ENCODE data around the gene NOTCH2.

NOTCH2 gene

DNA sequence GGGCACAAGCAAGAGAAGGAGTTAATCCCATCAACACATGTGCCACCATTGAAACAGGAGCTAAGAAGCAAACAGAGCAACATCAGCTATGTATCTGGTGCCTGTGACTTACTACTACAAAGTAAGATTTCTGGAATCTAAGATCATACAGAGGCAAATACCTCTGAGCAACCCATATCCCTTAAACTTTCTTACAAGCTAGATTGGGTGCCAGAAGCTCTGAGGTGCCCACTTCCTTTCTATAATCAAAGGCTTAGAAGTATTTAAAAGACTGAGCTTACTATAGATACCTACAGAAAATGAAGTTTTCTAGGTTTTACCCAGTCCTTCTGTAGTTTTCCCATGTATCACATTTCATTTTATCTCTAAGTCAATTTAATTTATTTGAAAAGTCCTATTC, 128.8 kb downstream of the NOTCH2 start:
- no peak for DNase-seq

GRCh38 chr1:119937198-119937597, 132.3 kb downstream of the NOTCH2 start:
- no peak for DNase-seq

DNA sequence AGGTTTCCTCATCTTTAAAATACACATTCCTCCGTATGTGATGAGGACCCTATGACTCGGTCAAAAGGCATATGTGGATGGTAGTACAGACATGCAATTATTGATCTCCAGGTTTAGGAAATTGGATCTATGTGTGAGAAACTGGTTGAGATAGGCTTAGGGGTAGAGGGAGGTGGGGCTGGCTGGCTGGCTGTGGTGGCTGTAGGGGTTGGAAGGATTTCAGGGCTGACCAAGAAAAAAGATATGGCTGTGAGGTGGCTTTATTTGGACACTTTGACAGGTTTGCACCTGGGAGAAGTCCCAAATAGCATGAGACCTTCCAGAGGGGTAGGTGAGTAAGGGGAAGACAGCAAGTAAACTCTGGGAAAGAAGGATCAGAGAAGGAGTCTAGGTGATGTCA, 133.5 kb downstream of the NOTCH2 start:
- no peak for DNase-seq

GRCh38 chr1:119935373-119935772, 134.1 kb downstream of the NOTCH2 start:
- DNase-seq, result no peak

DNA sequence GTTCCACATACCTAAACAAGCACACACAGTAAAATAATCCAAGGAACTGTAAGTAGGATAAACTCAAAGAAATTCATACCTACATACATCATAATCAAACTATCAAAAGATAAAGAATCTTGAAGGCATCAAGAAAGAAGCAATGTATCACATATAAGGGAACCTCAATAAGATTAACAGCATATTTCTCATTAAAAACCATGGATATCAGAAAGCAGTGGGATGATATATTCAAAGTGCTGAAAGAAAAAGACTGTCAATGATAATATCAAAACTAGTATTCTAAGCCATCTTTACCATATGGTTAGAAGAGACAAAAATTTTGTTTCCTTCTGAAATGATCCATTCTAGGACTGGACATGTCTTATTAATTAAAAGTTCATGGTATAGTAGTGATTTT, 136.1 kb downstream of the NOTCH2 start:
- DNase-seq, result no peak

- no peak for DNase-seq
Observed at GRCh38 chr1:119929643-119930315, 139.7 kb downstream of the NOTCH2 start.

DNA sequence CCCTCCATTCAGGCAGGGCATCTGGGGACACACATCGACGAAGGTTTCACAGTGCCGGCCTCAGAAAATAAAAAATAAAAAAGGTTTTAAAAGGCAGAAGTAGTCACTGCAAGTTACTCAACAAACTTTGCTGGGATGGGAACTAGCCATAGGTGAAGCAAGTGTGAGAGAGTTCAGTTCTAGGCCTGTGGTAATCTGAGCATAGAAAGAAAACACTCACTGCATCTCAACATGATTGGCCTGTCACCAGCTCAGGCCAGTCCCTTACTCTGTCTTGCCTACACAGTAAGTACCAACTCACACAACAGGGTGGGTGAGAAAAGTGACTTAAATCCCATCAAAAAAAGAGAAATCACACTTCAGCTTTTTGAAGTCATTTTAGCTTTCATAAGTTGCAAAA, 142.9 kb downstream of the NOTCH2 start:
- DNase-seq, result no peak

DNA sequence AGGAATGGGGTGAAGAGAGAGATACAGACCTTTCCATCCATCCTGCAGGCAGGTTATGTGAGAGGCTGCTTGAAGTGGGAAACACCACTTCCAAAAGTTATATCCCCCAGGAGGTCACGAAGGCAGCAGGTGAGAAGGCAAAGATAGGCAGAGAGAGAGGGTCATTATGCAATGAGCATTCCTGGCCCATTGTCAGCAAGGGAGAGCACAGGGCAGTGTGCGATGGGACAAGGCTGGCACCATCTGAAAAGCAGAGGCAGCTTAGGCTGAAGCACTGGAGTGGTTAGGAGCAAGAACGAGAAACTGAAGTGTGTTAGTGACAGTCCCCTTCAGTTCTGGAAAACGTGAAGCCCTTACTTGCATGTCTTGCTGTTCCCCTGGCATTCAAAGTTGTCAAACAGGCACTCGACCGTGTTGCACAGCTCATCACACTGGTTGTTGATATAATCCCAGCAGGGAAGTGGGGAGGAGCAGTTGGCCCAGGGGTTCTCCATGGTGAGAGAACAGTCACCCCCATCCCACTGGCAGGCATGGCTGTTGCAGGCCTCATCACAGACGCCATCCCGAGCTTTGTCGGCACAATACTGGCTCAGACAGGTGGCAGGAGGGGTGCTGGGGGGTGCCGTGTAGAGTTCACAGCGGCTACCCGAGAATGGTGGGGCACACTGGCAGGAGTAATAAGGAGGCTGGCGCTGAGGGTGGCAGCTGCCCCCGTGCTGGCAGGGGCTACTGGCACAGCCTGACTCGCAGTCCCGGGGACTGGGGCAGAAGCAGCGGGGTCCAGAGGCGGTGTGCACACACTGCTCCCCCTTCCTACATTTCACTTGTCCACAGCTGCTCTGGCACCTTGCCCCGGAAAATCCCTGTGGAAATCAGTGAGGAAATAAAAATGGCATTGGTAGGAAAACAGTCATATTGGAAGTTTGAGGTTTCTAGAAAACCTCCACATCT, 144.2 kb downstream of the NOTCH2 start:
- DNase-seq, result no peak

DNA sequence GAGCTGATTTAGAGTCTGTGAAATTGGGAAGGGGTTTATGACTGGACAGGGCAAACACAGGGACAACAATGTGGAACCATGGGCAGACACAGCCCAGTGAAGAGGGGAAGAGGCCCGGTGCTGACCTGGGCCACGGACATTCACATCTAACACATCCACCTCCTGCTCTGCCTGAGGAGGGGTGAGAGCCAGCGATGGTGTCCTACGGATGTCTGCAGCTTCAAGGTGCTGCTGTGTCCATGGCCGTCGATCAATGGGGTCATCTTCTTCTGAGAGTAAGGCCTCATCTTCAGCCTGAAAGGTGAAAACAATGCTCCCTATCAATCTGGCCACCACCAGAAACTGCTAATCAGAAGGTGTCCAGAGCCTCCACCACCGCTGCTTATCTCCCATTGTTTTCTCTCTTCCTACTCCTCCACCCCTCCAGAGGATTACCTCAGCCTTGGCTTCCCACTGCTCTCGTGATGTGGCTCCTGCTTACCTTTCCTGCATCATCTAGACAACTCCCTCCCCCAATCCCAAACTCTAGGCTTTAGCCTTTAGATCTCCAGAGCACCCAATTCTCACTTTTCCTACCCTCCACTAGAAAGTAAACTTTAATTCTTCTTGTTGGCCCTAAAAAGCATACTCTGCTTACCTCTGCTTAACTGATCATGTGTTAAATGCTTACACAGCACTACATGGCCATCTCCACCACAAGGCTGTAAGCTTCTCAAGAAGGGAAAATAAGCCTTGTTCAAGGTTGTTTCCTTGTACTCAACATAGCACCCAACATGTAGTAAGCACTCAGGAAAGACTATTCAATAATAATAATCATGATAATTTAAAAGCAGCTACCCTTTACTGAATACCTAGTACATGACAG, 149.1 kb downstream of the NOTCH2 start:
- DNase-seq, result no peak

- no peak for DNase-seq
Observed at GRCh38 chr1:119919241-119919640, 150.2 kb downstream of the NOTCH2 start.

- no peak for DNase-seq
Observed at GRCh38 chr1:119918301-119918700, 151.2 kb downstream of the NOTCH2 start.

DNA sequence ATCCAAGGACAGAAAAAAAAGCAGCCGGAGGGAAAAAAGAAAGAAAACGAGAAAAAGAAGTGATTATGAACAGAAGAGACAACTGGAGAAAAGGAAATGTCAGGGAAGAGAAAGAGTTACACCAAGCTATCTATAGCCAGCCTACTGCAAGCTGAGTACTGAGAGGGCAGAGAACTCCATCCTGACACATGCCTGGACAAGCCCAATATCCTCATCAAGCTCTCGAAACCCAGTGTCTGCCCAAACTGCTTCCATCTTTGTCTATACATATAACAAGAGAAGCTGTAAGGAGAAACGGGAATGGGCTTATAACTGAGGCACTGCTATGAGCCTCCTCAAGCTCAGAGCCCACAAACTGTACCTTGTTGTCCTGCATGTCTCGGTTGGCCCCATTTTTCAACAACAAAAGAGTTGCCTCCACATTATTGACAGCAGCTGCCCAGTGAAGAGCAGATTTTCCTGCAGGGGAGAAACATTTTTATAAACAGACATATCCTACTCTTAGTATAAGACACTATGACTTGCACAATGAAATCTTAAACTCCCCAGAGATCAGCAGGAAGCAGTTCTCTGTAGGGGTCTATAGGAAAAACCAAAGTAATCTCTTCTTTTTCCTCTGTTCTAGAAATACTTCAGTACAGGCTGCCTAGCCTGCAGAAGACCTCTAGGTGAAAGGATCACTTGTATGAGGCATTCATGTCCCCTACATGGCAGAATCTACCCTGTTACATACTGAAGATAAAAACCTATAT, 152.0 kb downstream of the NOTCH2 start:
- no peak for DNase-seq

DNA sequence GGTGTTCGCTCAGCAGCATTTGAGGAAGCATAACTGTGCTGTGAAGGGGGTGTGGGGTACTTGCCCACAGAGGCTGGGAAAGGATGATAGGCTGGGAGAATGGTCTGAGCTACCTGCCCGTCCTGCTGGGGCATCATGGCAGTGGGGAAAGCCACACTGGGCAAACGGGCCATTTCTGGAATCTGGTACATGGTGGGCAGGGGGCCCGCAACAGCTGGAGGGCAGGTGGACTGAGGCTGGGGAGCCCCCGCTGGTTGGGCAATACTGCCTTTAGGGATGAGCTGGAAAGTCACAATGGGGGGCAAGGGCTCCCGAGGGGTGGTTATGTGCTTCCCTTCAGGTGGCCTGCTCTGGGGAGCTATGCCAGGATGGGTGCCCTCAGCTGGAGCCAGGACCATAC, 153.9 kb downstream of the NOTCH2 start:
- no peak for DNase-seq

- no peak for DNase-seq
Observed at GRCh38 chr1:119914071-119914470, 155.4 kb downstream of the NOTCH2 start.

DNA sequence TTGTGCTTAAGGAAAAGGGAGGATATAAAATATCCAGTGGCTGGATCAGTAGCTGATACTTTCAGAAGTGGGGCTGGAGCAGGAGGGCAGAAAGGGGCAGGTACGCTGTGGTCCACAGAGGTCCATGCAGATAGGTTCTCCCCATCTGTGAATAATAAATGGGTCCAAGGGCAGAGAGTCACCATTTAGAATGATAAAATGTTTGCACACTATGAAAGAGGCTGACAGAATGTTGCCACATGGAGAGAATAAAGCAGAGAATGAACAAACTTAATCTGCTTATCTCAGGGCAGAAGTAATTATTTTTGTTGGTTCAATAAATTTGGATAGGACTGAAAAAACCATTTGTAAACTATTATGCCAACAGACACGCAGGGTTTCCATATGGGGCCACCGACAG, 156.5 kb downstream of the NOTCH2 start:
- DNase-seq, result no peak

GRCh38 chr1:119911775-119912174, 157.7 kb downstream of the NOTCH2 start:
- DNase-seq, result no peak

GRCh38 chr1:119910618-119911017, 158.8 kb downstream of the NOTCH2 start:
- no peak for DNase-seq

GRCh38 chr1:119909890-119910596, 159.4 kb downstream of the NOTCH2 start:
- no peak for DNase-seq

DNA sequence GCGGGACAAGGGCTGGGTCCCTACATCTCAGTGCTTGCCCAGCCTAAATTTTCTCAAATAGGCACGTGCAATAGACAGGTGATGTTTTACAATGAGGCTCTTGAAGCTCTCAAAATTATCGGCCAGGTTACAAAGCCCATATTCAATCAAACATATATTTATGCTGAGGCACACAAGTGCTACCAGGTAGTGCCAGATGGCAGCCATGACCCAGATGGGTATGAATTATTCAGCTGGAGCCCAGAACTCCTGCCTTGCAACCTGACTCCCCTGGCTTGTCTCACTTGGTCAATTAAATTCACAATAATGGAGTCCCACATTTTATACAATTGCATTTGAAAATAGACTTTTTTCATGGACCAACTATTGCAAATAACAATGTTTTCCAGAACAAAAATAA, 160.8 kb downstream of the NOTCH2 start:
- DNase-seq, result no peak

GRCh38 chr1:119906927-119907652, 162.4 kb downstream of the NOTCH2 start:
- DNase-seq, result no peak

- no peak for DNase-seq
Observed at GRCh38 chr1:119903443-119903835, 166.0 kb downstream of the NOTCH2 start.
